ENCODE data around the gene SLC29A3. TPM values are rescaled to one million over a fixed set of nuclear protein-coding genes. Genes with fewer than 3 reads are reported as not detected.

SLC29A3 gene
- total RNA-seq, 1 experiment from 2014 or later = 7.6 TPM

GRCh38 chr10:71353639-71354038 lies 34.6 kb downstream of the SLC29A3 start:
- no peak for ATAC-seq
- Histone ChIP-seq H3K36me3 (ENCODE audit: control insufficient read depth, insufficient read depth, low read length) (no peaks in the 10 kb centered on the region), H3K4me3 (ENCODE audit: low read depth in 2 of 2, low read length in 2 of 2) (no peak overlapping the region), H3K4me1 (ENCODE audit: control insufficient read depth, insufficient read depth, low read length) (no peaks in the 10 kb centered on the region), H3K27ac (ENCODE audit: low read length) (no peak overlapping the region), H3K9me3 (ENCODE audit: control insufficient read depth, insufficient read depth, low read depth, low read length) (no peaks in the 10 kb centered on the region), H3K27me3 (ENCODE audit: control insufficient read depth, insufficient read depth, low read length) (no peaks in the 10 kb centered on the region)
- CTCF ChIA-PET = no interaction called here
- BruUV-seq (replicated peaks) = no TSS peak
- POLR2A ChIA-PET = no interaction called here
- DNase-seq (ENCODE audit: low read depth, low spot score) = no peak
- TF ChIP-seq SIN3A (IDR thresholded peaks at IDR 0.05; ENCODE audit: borderline replicate concordance, insufficient read depth, low read depth, low read length) = no peak
- no peak for TF ChIP-seq TCF7L2 (IDR thresholded peaks at IDR 0.05; ENCODE audit: low read depth, low read length)
- TF ChIP-seq, protein P1, sequence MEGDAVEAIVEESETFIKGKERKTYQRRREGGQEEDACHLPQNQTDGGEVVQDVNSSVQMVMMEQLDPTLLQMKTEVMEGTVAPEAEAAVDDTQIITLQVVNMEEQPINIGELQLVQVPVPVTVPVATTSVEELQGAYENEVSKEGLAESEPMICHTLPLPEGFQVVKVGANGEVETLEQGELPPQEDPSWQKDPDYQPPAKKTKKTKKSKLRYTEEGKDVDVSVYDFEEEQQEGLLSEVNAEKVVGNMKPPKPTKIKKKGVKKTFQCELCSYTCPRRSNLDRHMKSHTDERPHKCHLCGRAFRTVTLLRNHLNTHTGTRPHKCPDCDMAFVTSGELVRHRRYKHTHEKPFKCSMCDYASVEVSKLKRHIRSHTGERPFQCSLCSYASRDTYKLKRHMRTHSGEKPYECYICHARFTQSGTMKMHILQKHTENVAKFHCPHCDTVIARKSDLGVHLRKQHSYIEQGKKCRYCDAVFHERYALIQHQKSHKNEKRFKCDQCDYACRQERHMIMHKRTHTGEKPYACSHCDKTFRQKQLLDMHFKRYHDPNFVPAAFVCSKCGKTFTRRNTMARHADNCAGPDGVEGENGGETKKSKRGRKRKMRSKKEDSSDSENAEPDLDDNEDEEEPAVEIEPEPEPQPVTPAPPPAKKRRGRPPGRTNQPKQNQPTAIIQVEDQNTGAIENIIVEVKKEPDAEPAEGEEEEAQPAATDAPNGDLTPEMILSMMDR (IDR thresholded peaks at IDR 0.05) = no peak
- no peak for TF ChIP-seq POLR2AphosphoS5 (IDR thresholded peaks at IDR 0.05; ENCODE audit: low read depth, low read length)
- TF ChIP-seq REST (IDR thresholded peaks at IDR 0.05; ENCODE audit: insufficient read depth in 1 of 2, low read depth in 2 of 2, low read length in 1 of 2) = no peak
- intact Hi-C loops (cut with micrococcal nuclease; ENCODE audit: unreplicated experiment) (no loop called here), in situ Hi-C loops (cut with HindIII; ENCODE audit: low pct_unique_long_range_greater_than_20kb, low sequenced_read_pairs) (no loop called here)

GRCh38 chr10:71354776-71355175 lies 35.7 kb downstream of the SLC29A3 start:
- DNase-seq (ENCODE audit: low read depth, low spot score) = no peak
- Histone ChIP-seq H3K27me3 (ENCODE audit: control insufficient read depth, insufficient read depth, low read length) (no peaks in the 10 kb centered on the region), H3K36me3 (ENCODE audit: control insufficient read depth, insufficient read depth, low read length) (no peaks in the 10 kb centered on the region), H3K9me3 (ENCODE audit: control insufficient read depth, insufficient read depth, low read depth, low read length) (no peaks in the 10 kb centered on the region), H3K27ac (ENCODE audit: low read length) (no peak overlapping the region), H3K4me3 (ENCODE audit: low read depth in 2 of 2, low read length in 2 of 2) (no peak overlapping the region), H3K4me1 (ENCODE audit: control insufficient read depth, insufficient read depth, low read length) (no peaks in the 10 kb centered on the region)
- POLR2A ChIA-PET = no interaction called here
- TF ChIP-seq, protein P1 (IDR thresholded peaks at IDR 0.05) = no peak
- no peak for TF ChIP-seq SIN3A (IDR thresholded peaks at IDR 0.05; ENCODE audit: borderline replicate concordance, insufficient read depth, low read depth, low read length)
- TF ChIP-seq REST (IDR thresholded peaks at IDR 0.05; ENCODE audit: insufficient read depth in 1 of 2, low read depth in 2 of 2, low read length in 1 of 2) = no peak
- no peak for TF ChIP-seq TCF7L2 (IDR thresholded peaks at IDR 0.05; ENCODE audit: low read depth, low read length)
- TF ChIP-seq POLR2AphosphoS5 (IDR thresholded peaks at IDR 0.05; ENCODE audit: low read depth, low read length) = no peak
- BruUV-seq (replicated peaks) = no TSS peak
- intact Hi-C loops (cut with micrococcal nuclease; ENCODE audit: unreplicated experiment) (no loop called here), in situ Hi-C loops (cut with HindIII; ENCODE audit: low pct_unique_long_range_greater_than_20kb, low sequenced_read_pairs) (no loop called here)
- CTCF ChIA-PET = no interaction called here
- no peak for ATAC-seq

Data from Panc1 (cell line).